Glutamatergic neuron (in vitro differentiated cells): Measurements from ENCODE around the gene CLCA4. TPM values are rescaled to one million over a fixed set of nuclear protein-coding genes. Genes with fewer than 3 reads are reported as not detected.
"Not testable (repeated sequence)": the region's sequence is repeated elsewhere in the genome, so short reads cannot be mapped to it uniquely, and the experiment has no call there.

Experiments
- DNase-seq: peaks from one replicate; pipeline ENCODE4 v3.0.0; 2022
- H3K27ac Mint-ChIP-seq: one replicate; pipeline ENCODE4 v1.8.0; 2020; ENCODE audit warnings: mild to moderate bottlenecking, mixed read lengths, inconsistent platforms; ENCODE audit not compliant: unreplicated experiment
- H3K27me3 Mint-ChIP-seq: one replicate; pipeline ENCODE4 v1.8.0; 2020; ENCODE audit warnings: mild to moderate bottlenecking, moderate library complexity, mixed read lengths, inconsistent platforms; ENCODE audit not compliant: unreplicated experiment
- H3K36me3 Mint-ChIP-seq: one replicate; pipeline ENCODE4 v1.8.0; 2020; ENCODE audit warnings: mild to moderate bottlenecking, mixed read lengths, inconsistent platforms; ENCODE audit not compliant: unreplicated experiment
- H3K4me1 Mint-ChIP-seq: one replicate; pipeline ENCODE4 v1.8.0; 2020; ENCODE audit warnings: mild to moderate bottlenecking, low read depth, mixed read lengths, inconsistent platforms; ENCODE audit not compliant: unreplicated experiment
- H3K4me3 Mint-ChIP-seq: one replicate; pipeline ENCODE4 v1.8.0; 2020; ENCODE audit warnings: mild to moderate bottlenecking, mixed read lengths, inconsistent platforms; ENCODE audit not compliant: unreplicated experiment
- H3K9me3 Mint-ChIP-seq: one replicate; pipeline ENCODE4 v1.8.0; 2020; ENCODE audit warnings: mild to moderate bottlenecking, moderate library complexity, mixed read lengths, inconsistent platforms; ENCODE audit not compliant: unreplicated experiment
- long read RNA-seq: library from polyadenylated mRNA; unstranded; transcript quantifications from one replicate; pipeline ENCODE4 v2.0.0, GENCODE V29; 2020; ENCODE audit not compliant: unreplicated experiment
- total RNA-seq: library from RNA; stranded (reverse); fragmentation: NEBNext Ultra II Directional; extraction: Animal tissue kit (Norgen Biotek cat#: 25700); gene quantifications from one replicate; pipeline ENCODE4 v1.2.1, GENCODE V29; 2021; ENCODE audit not compliant: unreplicated experiment
- TF ChIP-seq, protein P1 (sequence below): fragments of 200-600 bp; sonication (generic); IDR thresholded peaks from one replicate; pipeline ENCODE4 v1.5.0; 2021; ENCODE audit not compliant: partially characterized antibody, unreplicated experiment

CLCA4 gene
- total RNA-seq: not detected
- long read RNA-seq: 0 reads

DNA sequence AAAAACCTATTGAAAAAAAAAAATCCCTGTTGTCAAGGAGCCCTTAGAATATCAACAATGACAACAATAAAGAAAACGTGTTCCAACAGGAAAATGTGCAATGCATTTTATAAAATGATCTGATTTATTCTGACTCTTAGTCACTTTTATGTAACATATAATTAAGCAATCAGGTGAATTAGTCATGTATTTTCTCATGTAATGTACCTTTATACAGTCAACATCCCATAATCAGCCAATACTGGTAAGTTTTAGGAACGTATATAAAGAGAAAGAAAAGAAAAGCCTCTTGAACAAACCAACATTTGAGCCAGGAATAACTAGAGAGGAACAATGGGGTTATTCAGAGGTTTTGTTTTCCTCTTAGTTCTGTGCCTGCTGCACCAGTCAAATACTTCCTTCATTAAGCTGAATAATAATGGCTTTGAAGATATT lies at the start of gene CLCA4:
Gene CLCA4 (plus strand): TSS at position 292 of the 435 bp plus-strand sequence. CDS start 42 bp downstream, at position 334.
- DNase-seq: no peak
- Mint-ChIP-seq H3K27ac (no peak within 1 kb of the TSS), H3K9me3 (no peaks in the 10 kb centered on the region), H3K27me3 (no peaks in the 10 kb centered on the region), H3K4me3 (no peak within 1 kb of the TSS), H3K4me1 (peaks cover 2% of the 10 kb centered on the region), H3K36me3 (no peaks in the 10 kb centered on the region)
- TF ChIP-seq, protein P1, sequence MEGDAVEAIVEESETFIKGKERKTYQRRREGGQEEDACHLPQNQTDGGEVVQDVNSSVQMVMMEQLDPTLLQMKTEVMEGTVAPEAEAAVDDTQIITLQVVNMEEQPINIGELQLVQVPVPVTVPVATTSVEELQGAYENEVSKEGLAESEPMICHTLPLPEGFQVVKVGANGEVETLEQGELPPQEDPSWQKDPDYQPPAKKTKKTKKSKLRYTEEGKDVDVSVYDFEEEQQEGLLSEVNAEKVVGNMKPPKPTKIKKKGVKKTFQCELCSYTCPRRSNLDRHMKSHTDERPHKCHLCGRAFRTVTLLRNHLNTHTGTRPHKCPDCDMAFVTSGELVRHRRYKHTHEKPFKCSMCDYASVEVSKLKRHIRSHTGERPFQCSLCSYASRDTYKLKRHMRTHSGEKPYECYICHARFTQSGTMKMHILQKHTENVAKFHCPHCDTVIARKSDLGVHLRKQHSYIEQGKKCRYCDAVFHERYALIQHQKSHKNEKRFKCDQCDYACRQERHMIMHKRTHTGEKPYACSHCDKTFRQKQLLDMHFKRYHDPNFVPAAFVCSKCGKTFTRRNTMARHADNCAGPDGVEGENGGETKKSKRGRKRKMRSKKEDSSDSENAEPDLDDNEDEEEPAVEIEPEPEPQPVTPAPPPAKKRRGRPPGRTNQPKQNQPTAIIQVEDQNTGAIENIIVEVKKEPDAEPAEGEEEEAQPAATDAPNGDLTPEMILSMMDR: no peak

DNA sequence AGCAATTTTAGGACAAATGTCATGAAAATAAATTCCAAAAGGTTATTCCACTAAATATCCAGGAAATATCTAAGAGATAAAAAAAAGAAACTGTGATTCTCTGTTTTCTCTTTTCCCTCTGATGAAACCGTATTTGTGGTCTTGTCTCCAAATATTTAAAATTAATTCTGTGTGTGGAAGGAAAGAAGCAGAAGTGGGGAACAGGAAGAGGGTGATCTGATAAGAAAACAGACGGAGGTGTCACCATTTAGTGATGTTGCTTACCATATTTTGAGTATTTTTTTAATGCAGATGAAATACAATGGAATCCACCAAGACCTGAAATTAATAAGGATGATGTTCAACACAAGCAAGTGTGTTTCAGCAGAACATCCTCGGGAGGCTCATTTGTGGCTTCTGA lies 48.6 kb upstream of the CLCA4 start:
- no peaks in the 10 kb centered on the region for H3K36me3 Mint-ChIP-seq

DNA sequence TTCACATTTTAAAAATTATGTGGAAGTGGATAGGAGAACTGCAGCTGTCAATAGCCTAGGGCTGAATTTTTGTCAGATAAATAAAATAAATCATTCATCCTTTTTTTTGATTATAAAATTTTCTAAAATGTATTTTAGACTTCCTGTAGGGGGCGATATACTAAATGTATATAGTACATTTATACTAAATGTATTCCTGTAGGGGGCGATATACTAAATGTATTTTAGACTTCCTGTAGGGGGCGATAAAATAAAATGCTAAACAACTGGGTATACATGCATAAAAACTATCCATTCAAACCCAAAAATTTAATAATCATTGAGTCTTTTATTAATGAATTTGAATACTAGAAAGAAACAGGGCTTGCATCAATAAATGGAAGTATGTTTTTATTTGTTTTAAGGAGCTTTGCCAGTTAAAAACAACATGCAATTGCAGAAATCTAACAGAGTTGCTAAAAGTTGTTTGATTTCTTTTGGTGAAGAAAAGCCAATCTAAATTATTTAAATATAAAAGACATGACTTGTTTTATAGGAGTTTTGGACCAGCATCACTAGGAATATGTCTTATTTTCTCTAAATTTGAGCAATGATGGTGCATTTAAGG lies 46.8 kb upstream of the CLCA4 start:
- H3K4me1 Mint-ChIP-seq: peaks cover 6% of the 10 kb centered on the region
- no peak overlapping the region for H3K4me3 Mint-ChIP-seq
- H3K36me3 Mint-ChIP-seq: no peaks in the 10 kb centered on the region
- no peak overlapping the region for H3K27ac Mint-ChIP-seq
- no peaks in the 10 kb centered on the region for H3K9me3 Mint-ChIP-seq
- H3K27me3 Mint-ChIP-seq: peaks cover 2% of the 10 kb centered on the region
- DNase-seq: no peak
- TF ChIP-seq, protein P1: peak; percentile 99

More for the DNA sequence above, 48.6 kb upstream of the CLCA4 start:
- no peak for DNase-seq
- no peak overlapping the region for H3K4me3 Mint-ChIP-seq
- no peaks in the 10 kb centered on the region for H3K9me3 Mint-ChIP-seq
- H3K27me3 Mint-ChIP-seq: peaks cover 2% of the 10 kb centered on the region
- H3K4me1 Mint-ChIP-seq: peaks cover 3% of the 10 kb centered on the region
- TF ChIP-seq, protein P1: no peak
- no peak overlapping the region for H3K27ac Mint-ChIP-seq

- Mint-ChIP-seq H3K9me3 (no peaks in the 10 kb centered on the region), H3K4me1 (peaks cover 6% of the 10 kb centered on the region), H3K4me3 (no peak overlapping the region), H3K27ac (no peak overlapping the region), H3K36me3 (no peaks in the 10 kb centered on the region), H3K27me3 (peaks cover 2% of the 10 kb centered on the region)
- TF ChIP-seq, protein P1: no peak
- DNase-seq: no peak
Observed at GRCh38 chr1:86500714-86501113, 46.2 kb upstream of the CLCA4 start.

DNA sequence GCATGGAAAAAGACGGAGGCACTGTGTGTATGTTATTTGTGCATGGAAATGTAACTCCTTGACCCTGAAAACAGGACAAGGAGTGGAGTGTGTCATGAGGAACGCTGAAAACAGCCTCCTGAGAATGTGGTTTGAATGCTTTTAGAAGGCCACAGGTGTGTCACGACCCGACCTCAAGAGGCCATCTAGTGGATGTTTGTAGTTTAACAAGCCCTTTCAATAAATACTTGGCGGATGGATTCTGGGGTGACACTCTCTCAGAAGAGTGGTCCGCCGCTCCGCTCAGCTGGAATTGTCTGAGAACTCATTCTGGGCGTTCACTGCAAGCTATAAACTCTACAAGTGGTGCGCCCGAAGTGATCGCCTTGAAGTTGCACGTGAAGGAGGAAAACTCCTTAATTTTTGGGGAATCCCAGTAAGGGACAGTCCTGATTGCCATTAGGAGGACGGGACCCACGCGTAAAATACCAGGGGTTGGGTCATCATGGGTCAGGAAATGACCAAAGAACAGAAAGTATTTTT lies 44.7 kb upstream of the CLCA4 start:
- DNase-seq, H3K27ac Mint-ChIP-seq, H3K9me3 Mint-ChIP-seq, H3K4me1 Mint-ChIP-seq, H3K27me3 Mint-ChIP-seq, H3K36me3 Mint-ChIP-seq: not testable (repeated sequence)
- TF ChIP-seq, protein P1: peak; percentile 62
- peak overlapping the region; percentile 79 for H3K4me3 Mint-ChIP-seq
